Prostate gland (tissue), 2 donors: ENCODE data around the gene LRRC1. TPM values are rescaled to one million over a fixed set of nuclear protein-coding genes. Genes with fewer than 3 reads are reported as not detected.

Experiments
- DNase-seq: peaks from one replicate; pipeline ENCODE4 v3.0.0-alpha.2; 2019; ENCODE audit warnings: low spot score
- H3K27ac ChIP-seq, 2 donors: fragments of 200-600 bp; sonication (generic); 2 replicates each; pipeline ENCODE4 v1.5.1; 2017 to 2019
- H3K27me3 ChIP-seq: fragments of 200-600 bp; sonication (generic); replicated peaks from 2 replicates; pipeline ENCODE4 v1.5.1; 2019; ENCODE audit not compliant: insufficient read depth
- H3K36me3 ChIP-seq, 2 donors: fragments of 200-600 bp; sonication (generic); 1 replicate in 1 of 2; 2 replicates in 1 of 2; pipeline versions ENCODE4 v1.5.1 to v1.8.1; 2017 to 2019
- H3K4me1 ChIP-seq: fragments of 200-600 bp; sonication (generic); replicated peaks from 2 replicates; pipeline ENCODE4 v1.5.1; 2019
- H3K4me3 ChIP-seq, 2 donors: fragments of 200-600 bp; sonication (generic); 2 replicates each; pipeline ENCODE4 v1.5.1; 2017 to 2019
- H3K9me3 ChIP-seq: fragments of 200-600 bp; sonication (generic); 2 replicates; pipeline ENCODE4 v1.5.1; 2017
- CTCF ChIP-seq, 4 experiments: fragments of 200-600 bp in 2 of 4; fragments of 450-650 bp in 2 of 4; sonication (generic) in 2 of 4; IDR thresholded peaks; 1 replicate in 3 of 4; 2 replicates in 1 of 4; pipeline ENCODE4 v1.5.1; 2016 to 2019; ENCODE audit warnings: antibody characterized with exemption in 4 of 4, mild to moderate bottlenecking in 2 of 4, moderate library complexity in 2 of 4
- POLR2A ChIP-seq: fragments of 450-650 bp; IDR thresholded peaks from one replicate; pipeline ENCODE4 v1.6.1; 2016; ENCODE audit warnings: antibody characterized with exemption, mild to moderate bottlenecking
- POLR2AphosphoS5 ChIP-seq: sonication (generic); formaldehyde crosslinking; IDR thresholded peaks from one replicate; pipeline ENCODE4 v1.6.1; 2017; ENCODE audit warnings: antibody characterized with exemption
- WGBS: methylation state at CpG from one replicate; pipeline ENCODE4 v1.1.5; 2018; 5-methylcytosine and 5-hydroxymethylcytosine counted together
- intact Hi-C: fragments of 100-400 bp; cut with DNase I; formaldehyde crosslinking; loops from one replicate; pipeline ENCODE4 v1.14.2; 2022
- total RNA-seq, 2 donors: library from RNA; depleted of rRNA; stranded (reverse); fragments of >200 nt; gene quantifications; one replicate each; pipeline ENCODE4 v1.1.0, GENCODE V29; 2016

The LRRC1 gene
- total RNA-seq, 2 donors from 2014 or later: 25.0 to 25.6 TPM

DNA sequence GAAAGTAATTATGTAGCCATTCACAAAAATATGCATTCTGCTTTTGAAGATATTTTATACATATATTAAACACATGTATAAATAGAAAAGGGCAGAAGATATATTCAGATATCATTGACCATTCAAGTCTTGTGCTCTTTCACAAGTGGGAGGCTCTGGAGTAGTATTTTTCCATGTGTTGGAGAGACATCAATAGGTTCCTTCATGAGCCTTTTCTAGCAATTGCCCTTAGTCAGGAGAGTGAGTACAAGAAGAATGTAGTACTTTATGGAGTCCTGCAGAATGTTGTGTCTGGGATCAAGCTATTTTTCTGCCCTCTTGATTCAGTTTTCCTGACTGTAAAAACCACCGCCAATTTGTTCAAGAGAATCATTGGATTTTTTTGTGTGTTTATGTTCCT, 117.9 kb downstream of the LRRC1 start:
- Histone ChIP-seq H3K9me3 (no peaks in the 10 kb centered on the region), H3K27ac (no peak overlapping the region), H3K36me3 (no peaks in the 10 kb centered on the region), H3K27me3 (no peaks in the 10 kb centered on the region), H3K4me1 (no peaks in the 10 kb centered on the region), H3K4me3 (no peak overlapping the region)
- 91% methylated on average over 1 of the region's 1 CpG for WGBS
- intact Hi-C loops: no loop called here
- TF ChIP-seq POLR2A: no peak
- TF ChIP-seq POLR2AphosphoS5: no peak
- TF ChIP-seq CTCF (IDR thresholded peaks at IDR 0.05): no peak
- no peak for DNase-seq

- TF ChIP-seq POLR2A (no peak), POLR2AphosphoS5 (no peak), CTCF (IDR thresholded peaks at IDR 0.05) (no peak)
- H3K27ac ChIP-seq: no peak overlapping the region
- no peaks in the 10 kb centered on the region for H3K27me3 ChIP-seq
- no peaks in the 10 kb centered on the region for H3K36me3 ChIP-seq
- no peak for DNase-seq
- H3K9me3 ChIP-seq: no peaks in the 10 kb centered on the region
- H3K4me1 ChIP-seq: no peaks in the 10 kb centered on the region
- intact Hi-C loops: no loop called here
- WGBS: 100% methylated on average over 1 of the region's 1 CpG
- H3K4me3 ChIP-seq: no peak overlapping the region
Observed at GRCh38 chr6:53913286-53913685, 118.5 kb downstream of the LRRC1 start.

DNA sequence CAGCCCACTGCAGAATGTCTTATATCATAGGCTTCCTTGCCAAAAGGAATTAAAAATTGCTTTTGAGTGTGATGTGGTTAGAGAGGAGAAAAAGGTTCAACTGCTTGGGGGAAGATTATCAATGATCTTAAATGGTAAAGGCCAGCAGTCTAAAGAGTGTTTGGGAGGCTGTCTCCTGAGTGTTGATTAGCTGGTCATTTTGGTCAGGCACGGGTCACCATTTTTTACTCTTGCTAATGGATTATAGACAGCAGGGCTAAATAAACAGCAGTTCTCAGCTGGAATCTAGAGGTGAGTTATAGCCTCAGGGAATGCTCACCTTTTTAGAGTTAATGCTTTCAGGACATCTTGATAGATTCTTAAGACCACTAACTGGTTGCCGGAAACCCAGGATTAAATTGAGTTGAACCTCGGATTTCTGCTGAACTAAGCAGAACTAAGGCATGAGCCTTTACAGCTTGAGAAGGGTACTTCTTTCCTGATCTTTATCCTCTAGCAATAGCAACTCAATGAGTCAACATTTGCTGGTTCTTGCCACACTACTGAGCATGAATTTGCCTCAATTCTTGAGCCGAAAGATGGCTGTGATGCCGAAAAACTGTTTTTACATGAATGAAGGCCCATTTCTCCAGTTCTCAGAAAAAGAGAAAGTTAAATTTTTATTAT, 120.4 kb downstream of the LRRC1 start:
- 96% methylated on average over 5 of the region's 5 CpGs for WGBS
- Histone ChIP-seq H3K27me3 (no peaks in the 10 kb centered on the region), H3K9me3 (no peaks in the 10 kb centered on the region), H3K4me3 (no peak overlapping the region), H3K4me1 (no peaks in the 10 kb centered on the region), H3K27ac (no peak overlapping the region), H3K36me3 (no peaks in the 10 kb centered on the region)
- intact Hi-C loops: no loop called here
- DNase-seq: no peak
- TF ChIP-seq CTCF (IDR thresholded peaks at IDR 0.05) (no peak), POLR2A (no peak), POLR2AphosphoS5 (no peak)

GRCh38 chr6:53916804-53917463, 122.1 kb downstream of the LRRC1 start:
- Histone ChIP-seq H3K4me1 (no peaks in the 10 kb centered on the region), H3K4me3 (no peak overlapping the region), H3K36me3 (no peaks in the 10 kb centered on the region), H3K27ac (no peak overlapping the region), H3K9me3 (no peaks in the 10 kb centered on the region), H3K27me3 (no peaks in the 10 kb centered on the region)
- no peak for DNase-seq
- 89% methylated on average over 3 of the region's 3 CpGs for WGBS
- TF ChIP-seq POLR2A (no peak), POLR2AphosphoS5 (no peak), CTCF (IDR thresholded peaks at IDR 0.05) (no peak)
- intact Hi-C loops: no loop called here

DNA sequence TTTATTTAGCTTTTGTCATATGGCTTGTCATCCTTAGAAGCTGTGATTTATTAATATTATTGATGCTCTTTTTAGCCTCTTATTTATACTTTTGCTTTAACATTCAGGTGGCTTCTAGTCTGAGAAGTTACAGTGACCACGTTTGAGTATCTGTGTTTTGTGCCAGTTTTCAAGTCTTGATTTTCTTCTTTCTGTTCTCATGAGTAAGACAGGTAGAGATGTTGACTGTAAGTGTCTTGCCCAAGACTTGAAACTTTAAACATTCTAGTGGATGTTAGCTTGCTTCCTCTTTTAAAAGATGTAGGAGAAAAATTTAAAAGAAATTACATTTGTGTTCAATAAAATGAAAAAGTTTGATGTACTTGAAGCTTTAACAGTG, 122.6 kb downstream of the LRRC1 start:
- TF ChIP-seq POLR2AphosphoS5 (no peak), POLR2A (no peak), CTCF (IDR thresholded peaks at IDR 0.05) (no peak)
- H3K27me3 ChIP-seq: no peaks in the 10 kb centered on the region
- DNase-seq: no peak
- H3K4me3 ChIP-seq: no peak overlapping the region
- no peaks in the 10 kb centered on the region for H3K9me3 ChIP-seq
- H3K4me1 ChIP-seq: no peaks in the 10 kb centered on the region
- WGBS: 34% methylated on average over 1 of the region's 1 CpG
- no peaks in the 10 kb centered on the region for H3K36me3 ChIP-seq
- no peak overlapping the region for H3K27ac ChIP-seq
- intact Hi-C loops: no loop called here
